SK-N-SH treated with all-trans-retinoic acid at 6 μM for 48 hours (cell line): ENCODE data around the gene ARHGAP15.

Experiments used
- ATAC-seq: fragments of 200-7000 bp; cut with Tn5 transposase; 3 replicates; pipeline ENCODE4 v1.9.1; 2020; ENCODE audit warnings: mild to moderate bottlenecking, moderate library complexity
- ARNTL ChIP-seq: fragments of 450-650 bp; formaldehyde crosslinking; IDR thresholded peaks from 2 replicates; pipeline ENCODE4 v1.5.0; 2020; ENCODE audit warnings: low read depth, mild to moderate bottlenecking, moderate library complexity, borderline replicate concordance
- BACH2 ChIP-seq: fragments of 250-450 bp; sonication (Bioruptor Pico); IDR thresholded peaks from 2 replicates; pipeline ENCODE4 v1.9.0; 2021; ENCODE audit warnings: mild to moderate bottlenecking, borderline replicate concordance
- CSDC2 ChIP-seq: fragments of 250-450 bp; sonication (Bioruptor Pico); IDR thresholded peaks from 2 replicates; pipeline ENCODE4 v1.5.0; 2020; ENCODE audit warnings: mild to moderate bottlenecking, moderate library complexity
- ESRRG ChIP-seq: fragments of 250-450 bp; sonication (Bioruptor Pico); IDR thresholded peaks from 2 replicates; pipeline ENCODE4 v1.6.1; 2021; ENCODE audit warnings: mild to moderate bottlenecking
- GLIS3 ChIP-seq: fragments of 250-450 bp; sonication (Bioruptor Pico); IDR thresholded peaks from 2 replicates; pipeline ENCODE4 v1.5.0; 2020; ENCODE audit warnings: mild to moderate bottlenecking, moderate library complexity
- ISL1 ChIP-seq: fragments of 250-450 bp; sonication (Bioruptor Pico); IDR thresholded peaks from 2 replicates; pipeline ENCODE4 v2.1.2; 2022; ENCODE audit warnings: mild to moderate bottlenecking, moderate library complexity
- OSR1 ChIP-seq: fragments of 250-450 bp; sonication (Bioruptor Pico); IDR thresholded peaks from 2 replicates; pipeline ENCODE4 v1.8.0; 2022; ENCODE audit warnings: moderate library complexity, mild to moderate bottlenecking, inconsistent platforms
- PPARA ChIP-seq: fragments of 250-450 bp; sonication (Bioruptor Pico); IDR thresholded peaks from 2 replicates; pipeline ENCODE4 v1.5.0; 2020; ENCODE audit warnings: mild to moderate bottlenecking, borderline replicate concordance
- RARB ChIP-seq: fragments of 250-450 bp; sonication (Bioruptor Pico); IDR thresholded peaks from 2 replicates; pipeline ENCODE4 v1.8.0; 2021; ENCODE audit warnings: mild to moderate bottlenecking, moderate library complexity
- SNAI2 ChIP-seq: fragments of 250-450 bp; sonication (Bioruptor Pico); IDR thresholded peaks from 2 replicates; pipeline ENCODE4 v1.5.0; 2020; ENCODE audit warnings: mild to moderate bottlenecking, moderate library complexity
- TOX ChIP-seq: fragments of 250-450 bp; sonication (Bioruptor Pico); IDR thresholded peaks from 2 replicates; pipeline ENCODE4 v1.8.0; 2021; ENCODE audit warnings: mild to moderate bottlenecking, moderate library complexity, borderline replicate concordance
- ZC3H10 ChIP-seq: fragments of 250-450 bp; sonication (Bioruptor Pico); IDR thresholded peaks from 2 replicates; pipeline ENCODE4 v1.5.1; 2021; ENCODE audit warnings: mild to moderate bottlenecking, moderate library complexity
- ZFP3 ChIP-seq: fragments of 250-450 bp; sonication (Bioruptor Pico); IDR thresholded peaks from 2 replicates; pipeline ENCODE4 v1.5.0; 2020; ENCODE audit warnings: mild to moderate bottlenecking, moderate library complexity
- ZNF565 ChIP-seq: fragments of 450-650 bp; formaldehyde crosslinking; conservative IDR thresholded peaks from 2 replicates; pipeline ENCODE4 v1.5.0; 2020; ENCODE audit warnings: low read depth, mild to moderate bottlenecking, moderate library complexity
- ZNF70 ChIP-seq: fragments of 450-650 bp; formaldehyde crosslinking; IDR thresholded peaks from 2 replicates; pipeline ENCODE4 v1.5.0; 2020; ENCODE audit warnings: mild to moderate bottlenecking, moderate library complexity
- ZNF8 ChIP-seq: fragments of 450-650 bp; formaldehyde crosslinking; IDR thresholded peaks from 2 replicates; pipeline ENCODE4 v1.5.0; 2020; ENCODE audit warnings: mild to moderate bottlenecking, moderate library complexity
- TF ChIP-seq, protein P1 (sequence below): fragments of 250-450 bp; sonication (Bioruptor Pico); IDR thresholded peaks from 2 replicates; pipeline ENCODE4 v1.8.0; 2020; ENCODE audit warnings: mild to moderate bottlenecking, moderate library complexity, borderline replicate concordance
- TF ChIP-seq, protein P2 (sequence below): fragments of 250-450 bp; sonication (Bioruptor Pico); IDR thresholded peaks from 2 replicates; pipeline ENCODE4 v1.5.1; 2021; ENCODE audit warnings: mild to moderate bottlenecking, moderate library complexity
- TF ChIP-seq, protein P3 (sequence below): fragments of 250-450 bp; sonication (Bioruptor Pico); IDR thresholded peaks from 2 replicates; pipeline ENCODE4 v1.5.0; 2020; ENCODE audit warnings: mild to moderate bottlenecking, moderate library complexity
- TF ChIP-seq, protein P4 (sequence below): fragments of 250-450 bp; sonication (Bioruptor Pico); IDR thresholded peaks from 2 replicates; pipeline ENCODE4 v1.5.1; 2020; ENCODE audit warnings: low read depth, mild to moderate bottlenecking, moderate library complexity

The ARHGAP15 gene

DNA sequence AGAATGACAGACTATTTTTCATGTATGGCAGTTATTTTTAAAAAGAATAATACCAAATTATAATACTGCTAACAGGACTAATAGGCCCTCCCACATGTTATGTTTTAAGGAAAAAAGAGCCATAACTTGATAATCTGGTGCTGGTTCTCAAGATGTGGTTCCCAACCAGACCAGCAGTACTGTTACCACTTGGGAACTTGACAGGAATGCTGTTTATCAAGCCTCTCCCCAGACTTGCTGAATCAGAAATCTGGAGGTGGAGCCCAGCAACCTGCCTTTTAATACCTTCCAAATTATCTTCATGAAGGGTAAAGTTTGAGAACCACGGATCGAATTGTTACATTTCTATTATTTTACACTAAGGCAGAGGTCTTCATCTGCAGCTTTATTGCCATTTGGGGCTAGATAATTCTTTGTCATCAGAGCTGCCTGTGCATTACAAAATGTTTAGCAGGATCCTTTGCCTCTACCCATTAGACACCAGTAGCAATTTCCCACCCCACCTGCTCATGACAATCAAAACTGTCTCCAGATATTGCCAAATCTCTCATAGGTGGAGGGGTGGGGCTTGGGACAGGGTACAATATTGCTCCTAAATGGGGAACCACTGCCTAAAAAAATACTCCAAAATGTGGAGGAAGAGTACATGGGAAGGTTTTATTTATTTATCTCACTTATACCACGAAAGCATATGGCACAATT is 629.6 kb downstream of the ARHGAP15 start:
- ATAC-seq: no peak
- TF ChIP-seq SNAI2 (CRISPR knock-in tag) (no peak), ISL1 (CRISPR knock-in tag) (no peak), OSR1 (CRISPR knock-in tag) (no peak), CSDC2 (CRISPR knock-in tag) (no peak), GLIS3 (no peak), ZNF70 (no peak), ESRRG (no peak), ZC3H10 (CRISPR knock-in tag) (no peak), ZFP3 (no peak), BACH2 (CRISPR knock-in tag) (no peak), PPARA (CRISPR knock-in tag) (no peak), RARB (CRISPR knock-in tag) (no peak), ARNTL (no peak)
- TF ChIP-seq, protein P1, sequence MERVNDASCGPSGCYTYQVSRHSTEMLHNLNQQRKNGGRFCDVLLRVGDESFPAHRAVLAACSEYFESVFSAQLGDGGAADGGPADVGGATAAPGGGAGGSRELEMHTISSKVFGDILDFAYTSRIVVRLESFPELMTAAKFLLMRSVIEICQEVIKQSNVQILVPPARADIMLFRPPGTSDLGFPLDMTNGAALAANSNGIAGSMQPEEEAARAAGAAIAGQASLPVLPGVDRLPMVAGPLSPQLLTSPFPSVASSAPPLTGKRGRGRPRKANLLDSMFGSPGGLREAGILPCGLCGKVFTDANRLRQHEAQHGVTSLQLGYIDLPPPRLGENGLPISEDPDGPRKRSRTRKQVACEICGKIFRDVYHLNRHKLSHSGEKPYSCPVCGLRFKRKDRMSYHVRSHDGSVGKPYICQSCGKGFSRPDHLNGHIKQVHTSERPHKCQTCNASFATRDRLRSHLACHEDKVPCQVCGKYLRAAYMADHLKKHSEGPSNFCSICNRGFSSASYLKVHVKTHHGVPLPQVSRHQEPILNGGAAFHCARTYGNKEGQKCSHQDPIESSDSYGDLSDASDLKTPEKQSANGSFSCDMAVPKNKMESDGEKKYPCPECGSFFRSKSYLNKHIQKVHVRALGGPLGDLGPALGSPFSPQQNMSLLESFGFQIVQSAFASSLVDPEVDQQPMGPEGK: no peak
- TF ChIP-seq, protein P2, sequence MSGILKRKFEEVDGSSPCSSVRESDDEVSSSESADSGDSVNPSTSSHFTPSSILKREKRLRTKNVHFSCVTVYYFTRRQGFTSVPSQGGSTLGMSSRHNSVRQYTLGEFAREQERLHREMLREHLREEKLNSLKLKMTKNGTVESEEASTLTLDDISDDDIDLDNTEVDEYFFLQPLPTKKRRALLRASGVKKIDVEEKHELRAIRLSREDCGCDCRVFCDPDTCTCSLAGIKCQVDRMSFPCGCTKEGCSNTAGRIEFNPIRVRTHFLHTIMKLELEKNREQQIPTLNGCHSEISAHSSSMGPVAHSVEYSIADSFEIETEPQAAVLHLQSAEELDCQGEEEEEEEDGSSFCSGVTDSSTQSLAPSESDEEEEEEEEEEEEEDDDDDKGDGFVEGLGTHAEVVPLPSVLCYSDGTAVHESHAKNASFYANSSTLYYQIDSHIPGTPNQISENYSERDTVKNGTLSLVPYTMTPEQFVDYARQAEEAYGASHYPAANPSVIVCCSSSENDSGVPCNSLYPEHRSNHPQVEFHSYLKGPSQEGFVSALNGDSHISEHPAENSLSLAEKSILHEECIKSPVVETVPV (CRISPR knock-in tag): no peak
- TF ChIP-seq, protein P3, sequence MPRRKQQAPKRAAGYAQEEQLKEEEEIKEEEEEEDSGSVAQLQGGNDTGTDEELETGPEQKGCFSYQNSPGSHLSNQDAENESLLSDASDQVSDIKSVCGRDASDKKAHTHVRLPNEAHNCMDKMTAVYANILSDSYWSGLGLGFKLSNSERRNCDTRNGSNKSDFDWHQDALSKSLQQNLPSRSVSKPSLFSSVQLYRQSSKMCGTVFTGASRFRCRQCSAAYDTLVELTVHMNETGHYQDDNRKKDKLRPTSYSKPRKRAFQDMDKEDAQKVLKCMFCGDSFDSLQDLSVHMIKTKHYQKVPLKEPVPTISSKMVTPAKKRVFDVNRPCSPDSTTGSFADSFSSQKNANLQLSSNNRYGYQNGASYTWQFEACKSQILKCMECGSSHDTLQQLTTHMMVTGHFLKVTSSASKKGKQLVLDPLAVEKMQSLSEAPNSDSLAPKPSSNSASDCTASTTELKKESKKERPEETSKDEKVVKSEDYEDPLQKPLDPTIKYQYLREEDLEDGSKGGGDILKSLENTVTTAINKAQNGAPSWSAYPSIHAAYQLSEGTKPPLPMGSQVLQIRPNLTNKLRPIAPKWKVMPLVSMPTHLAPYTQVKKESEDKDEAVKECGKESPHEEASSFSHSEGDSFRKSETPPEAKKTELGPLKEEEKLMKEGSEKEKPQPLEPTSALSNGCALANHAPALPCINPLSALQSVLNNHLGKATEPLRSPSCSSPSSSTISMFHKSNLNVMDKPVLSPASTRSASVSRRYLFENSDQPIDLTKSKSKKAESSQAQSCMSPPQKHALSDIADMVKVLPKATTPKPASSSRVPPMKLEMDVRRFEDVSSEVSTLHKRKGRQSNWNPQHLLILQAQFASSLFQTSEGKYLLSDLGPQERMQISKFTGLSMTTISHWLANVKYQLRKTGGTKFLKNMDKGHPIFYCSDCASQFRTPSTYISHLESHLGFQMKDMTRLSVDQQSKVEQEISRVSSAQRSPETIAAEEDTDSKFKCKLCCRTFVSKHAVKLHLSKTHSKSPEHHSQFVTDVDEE: no peak

DNA sequence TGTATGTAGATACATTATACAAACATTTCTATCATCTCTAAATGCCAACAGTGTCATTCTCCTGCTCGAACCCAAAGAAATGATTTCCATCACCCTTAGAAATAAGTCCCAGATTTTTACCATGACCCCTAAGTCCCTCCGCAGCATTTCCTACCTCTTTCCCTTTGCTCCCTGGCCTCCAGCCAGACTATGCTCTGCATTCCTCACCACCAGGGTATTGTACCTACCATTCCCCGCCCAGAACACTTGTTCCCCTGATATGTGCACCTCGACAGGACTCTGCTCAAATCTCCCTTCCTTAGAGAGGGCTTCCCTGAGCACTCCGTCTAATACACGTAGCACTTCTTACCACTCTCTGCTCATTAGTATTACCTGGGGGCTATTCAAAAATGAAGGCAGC is 630.2 kb downstream of the ARHGAP15 start:
- TF ChIP-seq ZNF565 (CRISPR knock-in tag) (no peak), TOX (no peak), CSDC2 (CRISPR knock-in tag) (no peak), ZNF8 (CRISPR knock-in tag) (no peak), PPARA (CRISPR knock-in tag) (no peak), ZFP3 (no peak), ARNTL (no peak)
- TF ChIP-seq, protein P4, sequence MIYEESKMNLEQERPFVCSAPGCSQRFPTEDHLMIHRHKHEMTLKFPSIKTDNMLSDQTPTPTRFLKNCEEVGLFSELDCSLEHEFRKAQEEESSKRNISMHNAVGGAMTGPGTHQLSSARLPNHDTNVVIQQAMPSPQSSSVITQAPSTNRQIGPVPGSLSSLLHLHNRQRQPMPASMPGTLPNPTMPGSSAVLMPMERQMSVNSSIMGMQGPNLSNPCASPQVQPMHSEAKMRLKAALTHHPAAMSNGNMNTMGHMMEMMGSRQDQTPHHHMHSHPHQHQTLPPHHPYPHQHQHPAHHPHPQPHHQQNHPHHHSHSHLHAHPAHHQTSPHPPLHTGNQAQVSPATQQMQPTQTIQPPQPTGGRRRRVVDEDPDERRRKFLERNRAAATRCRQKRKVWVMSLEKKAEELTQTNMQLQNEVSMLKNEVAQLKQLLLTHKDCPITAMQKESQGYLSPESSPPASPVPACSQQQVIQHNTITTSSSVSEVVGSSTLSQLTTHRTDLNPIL (CRISPR knock-in tag): no peak
- TF ChIP-seq, protein P3: no peak
- no peak for ATAC-seq
